HG03439 (cell line): ENCODE data around the gene PADI1.

Experiments
- ATAC-seq: cut with Tn5 transposase; IDR thresholded peaks from one replicate; pipeline ENCODE4 v1.9.1; 2021; ENCODE audit warnings: mild to moderate bottlenecking, moderate library complexity; ENCODE audit not compliant: unreplicated experiment

Gene PADI1

GRCh38 chr1:17196496-17197185 lies 8.3 kb upstream of the PADI1 start:
- ATAC-seq = no peak

- ATAC-seq = no peak
Measured at GRCh38 chr1:17197696-17198095, 7.2 kb upstream of the PADI1 start.

GRCh38 chr1:17198476-17199258 lies 6.3 kb upstream of the PADI1 start:
- no peak for ATAC-seq

GRCh38 chr1:17199267-17200044 lies 5.5 kb upstream of the PADI1 start:
- no peak for ATAC-seq

- ATAC-seq = no peak
Measured at GRCh38 chr1:17200246-17200645, 4.7 kb upstream of the PADI1 start.

- ATAC-seq = no peak
Measured at GRCh38 chr1:17200756-17201155, 4.2 kb upstream of the PADI1 start.

GRCh38 chr1:17201201-17202021 lies 3.5 kb upstream of the PADI1 start:
- ATAC-seq = no peak

GRCh38 chr1:17205652-17206051 lies 724 bp downstream of the PADI1 start:
- no peak for ATAC-seq

GRCh38 chr1:17206196-17206595 lies 1.3 kb downstream of the PADI1 start:
- ATAC-seq = no peak

GRCh38 chr1:17207046-17207445 lies 2.1 kb downstream of the PADI1 start:
- no peak for ATAC-seq

GRCh38 chr1:17207540-17207939 lies 2.6 kb downstream of the PADI1 start:
- no peak for ATAC-seq

- peak; percentile 69 for ATAC-seq
Measured at GRCh38 chr1:17207966-17208418, 3.1 kb downstream of the PADI1 start.

GRCh38 chr1:17208546-17208945 lies 3.6 kb downstream of the PADI1 start:
- ATAC-seq = no peak

- ATAC-seq = no peak
Measured at GRCh38 chr1:17209430-17209829, 4.5 kb downstream of the PADI1 start.

GRCh38 chr1:17210176-17210575 lies 5.2 kb downstream of the PADI1 start:
- no peak for ATAC-seq

- ATAC-seq = no peak
Measured at GRCh38 chr1:17211377-17211776, 6.4 kb downstream of the PADI1 start.

GRCh38 chr1:17212009-17212408 lies 7.1 kb downstream of the PADI1 start:
- ATAC-seq = no peak

GRCh38 chr1:17212487-17213121 lies 7.7 kb downstream of the PADI1 start:
- no peak for ATAC-seq

GRCh38 chr1:17213148-17213781 lies 8.3 kb downstream of the PADI1 start:
- ATAC-seq = no peak

GRCh38 chr1:17213782-17214148 lies 8.8 kb downstream of the PADI1 start:
- no peak for ATAC-seq
